OCI-LY1 (cell line): ENCODE results near the gene APC.

ENCODE experiments used
- H2AFZ ChIP-seq: fragments of 200-600 bp; sonication (generic), shearing (Covaris generic); 2 replicates; pipeline ENCODE4 v1.6.0; 2014; ENCODE audit warnings: antibody characterized with exemption, mild to moderate bottlenecking, low read length
- H3F3A ChIP-seq: fragments of 200-600 bp; sonication (generic), shearing (Covaris generic); 2 replicates; pipeline ENCODE4 v1.6.0; 2014; ENCODE audit warnings: mild to moderate bottlenecking, antibody characterized with exemption, low read length, moderate library complexity; ENCODE audit not compliant: insufficient read depth
- H3K27ac ChIP-seq: fragments of 200-600 bp; sonication (generic); 2 replicates; pipeline ENCODE4 v1.5.1; 2014; ENCODE audit warnings: low read length, mixed run types, mild to moderate bottlenecking, low read depth; ENCODE audit not compliant: poor library complexity, severe bottlenecking
- H3K27me3 ChIP-seq: fragments of 200-600 bp; sonication (generic); 2 replicates; pipeline ENCODE4 v1.6.0; 2014; ENCODE audit warnings: antibody characterized with exemption, mild to moderate bottlenecking, low read length, moderate library complexity; ENCODE audit not compliant: insufficient read depth
- H3K36me3 ChIP-seq: fragments of 200-600 bp; sonication (generic); 2 replicates; pipeline ENCODE4 v1.6.1; 2014; ENCODE audit warnings: mild to moderate bottlenecking, antibody characterized with exemption, low read length, moderate library complexity, mixed read lengths; ENCODE audit not compliant: insufficient read depth
- H3K4me1 ChIP-seq: fragments of 200-600 bp; sonication (generic); 2 replicates; pipeline ENCODE4 v1.5.1; 2014; ENCODE audit warnings: mild to moderate bottlenecking, low read length, moderate library complexity; ENCODE audit not compliant: insufficient read depth, severe bottlenecking
- H3K4me2 ChIP-seq: fragments of 200-600 bp; sonication (generic), shearing (Covaris generic); 2 replicates; pipeline ENCODE4 v1.6.1; 2014; ENCODE audit warnings: low read length
- H3K4me3 ChIP-seq: fragments of 200-600 bp; sonication (generic); 2 replicates; pipeline ENCODE4 v1.5.1; 2014; ENCODE audit warnings: low read length, low read depth, mild to moderate bottlenecking, mixed read lengths; ENCODE audit not compliant: poor library complexity, severe bottlenecking
- H3K79me2 ChIP-seq: fragments of 200-600 bp; shearing (Covaris generic); 2 replicates; pipeline ENCODE4 v1.6.1; 2016; ENCODE audit warnings: mixed run types, low read length, mixed read lengths; ENCODE audit not compliant: insufficient read depth
- H3K9ac ChIP-seq: fragments of 200-600 bp; sonication (generic), shearing (Covaris generic); 2 replicates; pipeline ENCODE4 v1.6.1; 2014; ENCODE audit warnings: mild to moderate bottlenecking, low read length, mixed read lengths
- H3K9me2 ChIP-seq: fragments of 200-600 bp; sonication (generic), shearing (Covaris generic); 2 replicates; pipeline ENCODE4 v1.6.1; 2014; ENCODE audit warnings: low read depth, mild to moderate bottlenecking, low read length, mixed read lengths
- H3K9me3 ChIP-seq: fragments of 200-600 bp; shearing (Covaris generic); 2 replicates; pipeline ENCODE4 v1.6.1; 2014; ENCODE audit warnings: low read length, mixed read lengths
- H4K20me1 ChIP-seq: fragments of 200-600 bp; sonication (generic), shearing (Covaris generic); 2 replicates; pipeline ENCODE4 v1.6.0; 2016; ENCODE audit warnings: mild to moderate bottlenecking, low read length; ENCODE audit not compliant: insufficient read depth
- EZH2 ChIP-seq: fragments of 200-600 bp; sonication (generic), shearing (Covaris generic); IDR thresholded peaks from 2 replicates; pipeline ENCODE4 v1.8.0; 2017; ENCODE audit warnings: borderline replicate concordance, mixed run types, mild to moderate bottlenecking, antibody characterized with exemption, low read length, moderate library complexity, mixed read lengths
- TF ChIP-seq, protein P1 (sequence below): fragments of 200-600 bp; sonication (generic), shearing (Covaris generic); IDR thresholded peaks from 2 replicates; pipeline ENCODE4 v1.5.1; 2017; ENCODE audit warnings: mild to moderate bottlenecking, antibody characterized with exemption, low read length, moderate library complexity, mixed read lengths

Gene APC

GRCh38 chr5:112776301-112776856, 38.7 kb downstream of the APC start:
- H3K9ac ChIP-seq, result no peak overlapping the region
- H3K4me1 ChIP-seq, result no peaks in the 10 kb centered on the region
- H3K79me2 ChIP-seq, result no peaks in the 10 kb centered on the region
- no peak overlapping the region for H3K4me2 ChIP-seq
- no peak overlapping the region for H3K4me3 ChIP-seq
- H4K20me1 ChIP-seq, result no peaks in the 10 kb centered on the region
- TF ChIP-seq, protein P1, sequence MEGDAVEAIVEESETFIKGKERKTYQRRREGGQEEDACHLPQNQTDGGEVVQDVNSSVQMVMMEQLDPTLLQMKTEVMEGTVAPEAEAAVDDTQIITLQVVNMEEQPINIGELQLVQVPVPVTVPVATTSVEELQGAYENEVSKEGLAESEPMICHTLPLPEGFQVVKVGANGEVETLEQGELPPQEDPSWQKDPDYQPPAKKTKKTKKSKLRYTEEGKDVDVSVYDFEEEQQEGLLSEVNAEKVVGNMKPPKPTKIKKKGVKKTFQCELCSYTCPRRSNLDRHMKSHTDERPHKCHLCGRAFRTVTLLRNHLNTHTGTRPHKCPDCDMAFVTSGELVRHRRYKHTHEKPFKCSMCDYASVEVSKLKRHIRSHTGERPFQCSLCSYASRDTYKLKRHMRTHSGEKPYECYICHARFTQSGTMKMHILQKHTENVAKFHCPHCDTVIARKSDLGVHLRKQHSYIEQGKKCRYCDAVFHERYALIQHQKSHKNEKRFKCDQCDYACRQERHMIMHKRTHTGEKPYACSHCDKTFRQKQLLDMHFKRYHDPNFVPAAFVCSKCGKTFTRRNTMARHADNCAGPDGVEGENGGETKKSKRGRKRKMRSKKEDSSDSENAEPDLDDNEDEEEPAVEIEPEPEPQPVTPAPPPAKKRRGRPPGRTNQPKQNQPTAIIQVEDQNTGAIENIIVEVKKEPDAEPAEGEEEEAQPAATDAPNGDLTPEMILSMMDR, result no peak
- TF ChIP-seq EZH2, result no peak
- no peaks in the 10 kb centered on the region for H3K27me3 ChIP-seq
- H3K36me3 ChIP-seq, result peaks cover 66% of the 10 kb centered on the region
- no peak overlapping the region for H3K27ac ChIP-seq
- no peaks in the 10 kb centered on the region for H3K9me2 ChIP-seq
- no peaks in the 10 kb centered on the region for H3F3A ChIP-seq
- H3K9me3 ChIP-seq, result no peaks in the 10 kb centered on the region
- no peak overlapping the region for H2AFZ ChIP-seq

DNA sequence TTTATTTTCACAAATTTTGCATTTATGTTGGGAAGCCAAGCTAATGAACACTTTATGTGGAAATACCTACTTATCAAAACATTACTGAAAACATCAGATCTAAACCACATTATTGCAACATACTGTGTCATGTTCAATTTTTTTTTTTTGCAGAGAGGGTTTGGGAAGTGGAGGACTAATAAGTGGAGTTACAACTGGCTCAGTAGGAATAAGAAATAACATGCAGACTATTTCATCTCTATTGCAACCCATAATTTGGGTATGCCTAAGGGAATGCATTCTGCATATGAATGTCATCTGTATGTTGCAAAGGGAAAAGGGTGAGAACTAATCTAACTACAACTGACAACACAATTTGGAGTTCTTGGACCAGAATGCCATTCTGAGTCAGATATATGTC, 41.8 kb downstream of the APC start:
- no peaks in the 10 kb centered on the region for H3K9me3 ChIP-seq
- H3K79me2 ChIP-seq, result no peaks in the 10 kb centered on the region
- no peaks in the 10 kb centered on the region for H3K27me3 ChIP-seq
- H3K4me3 ChIP-seq, result no peak overlapping the region
- H3K4me1 ChIP-seq, result no peaks in the 10 kb centered on the region
- H3F3A ChIP-seq, result no peaks in the 10 kb centered on the region
- peaks cover 58% of the 10 kb centered on the region for H3K36me3 ChIP-seq
- no peaks in the 10 kb centered on the region for H4K20me1 ChIP-seq
- no peak overlapping the region for H3K27ac ChIP-seq
- no peak for TF ChIP-seq EZH2
- TF ChIP-seq, protein P1, result no peak
- H3K9me2 ChIP-seq, result no peaks in the 10 kb centered on the region
- H2AFZ ChIP-seq, result no peak overlapping the region
- no peak overlapping the region for H3K9ac ChIP-seq
- H3K4me2 ChIP-seq, result no peak overlapping the region

- H4K20me1 ChIP-seq, result no peaks in the 10 kb centered on the region
- no peak overlapping the region for H3K27ac ChIP-seq
- H3K4me2 ChIP-seq, result no peak overlapping the region
- H3K4me3 ChIP-seq, result no peak overlapping the region
- H3K9me3 ChIP-seq, result no peaks in the 10 kb centered on the region
- no peaks in the 10 kb centered on the region for H3K4me1 ChIP-seq
- TF ChIP-seq, protein P1, result no peak
- TF ChIP-seq EZH2, result no peak
- H3K9ac ChIP-seq, result no peak overlapping the region
- H3K36me3 ChIP-seq, result peaks cover 26% of the 10 kb centered on the region
- no peaks in the 10 kb centered on the region for H3K27me3 ChIP-seq
- H3K79me2 ChIP-seq, result no peaks in the 10 kb centered on the region
- no peaks in the 10 kb centered on the region for H3F3A ChIP-seq
- H3K9me2 ChIP-seq, result no peaks in the 10 kb centered on the region
- no peak overlapping the region for H2AFZ ChIP-seq
Observed at GRCh38 chr5:112784726-112785125, 47.0 kb downstream of the APC start.
